Middle frontal gyrus (tissue), 1 donor: ENCODE results near the gene FGR.

Source experiments
- DNase-seq: peaks from one replicate; pipeline ENCODE4 v3.0.0-alpha.2; 2015; ENCODE audit warnings: low spot score; ENCODE audit errors: extremely low spot score

FGR gene

GRCh38 chr1:27589441-27589840 lies 45.5 kb downstream of the FGR start:
- DNase-seq, result no peak

GRCh38 chr1:27588256-27589232 lies 46.4 kb downstream of the FGR start:
- no peak for DNase-seq

- no peak for DNase-seq
Measured at GRCh38 chr1:27585684-27586083, 49.3 kb downstream of the FGR start.

- DNase-seq, result no peak
Measured at GRCh38 chr1:27584453-27584852, 50.5 kb downstream of the FGR start.

- DNase-seq, result no peak
Measured at GRCh38 chr1:27583479-27583878, 51.5 kb downstream of the FGR start.

GRCh38 chr1:27581823-27582243 lies 53.2 kb downstream of the FGR start:
- DNase-seq, result no peak

GRCh38 chr1:27577504-27578188 lies 57.3 kb downstream of the FGR start:
- no peak for DNase-seq

GRCh38 chr1:27576806-27577227 lies 58.2 kb downstream of the FGR start:
- no peak for DNase-seq

- DNase-seq, result no peak
Measured at GRCh38 chr1:27575840-27576331, 59.1 kb downstream of the FGR start.

- no peak for DNase-seq
Measured at GRCh38 chr1:27574871-27575831, 59.8 kb downstream of the FGR start.

GRCh38 chr1:27574001-27574781 lies 60.8 kb downstream of the FGR start:
- no peak for DNase-seq

GRCh38 chr1:27572679-27573426 lies 62.1 kb downstream of the FGR start:
- no peak for DNase-seq

- no peak for DNase-seq
Measured at GRCh38 chr1:27572019-27572678, 62.8 kb downstream of the FGR start.

GRCh38 chr1:27571439-27572018 lies 63.5 kb downstream of the FGR start:
- DNase-seq, result no peak

- DNase-seq, result no peak
Measured at GRCh38 chr1:27570784-27571183, 64.2 kb downstream of the FGR start.

GRCh38 chr1:27570356-27570755 lies 64.6 kb downstream of the FGR start:
- DNase-seq, result no peak

GRCh38 chr1:27569506-27570291 lies 65.3 kb downstream of the FGR start:
- no peak for DNase-seq

GRCh38 chr1:27569088-27569460 lies 65.9 kb downstream of the FGR start:
- no peak for DNase-seq
